ENCODE results near the gene SYCP1.

SYCP1 gene

DNA sequence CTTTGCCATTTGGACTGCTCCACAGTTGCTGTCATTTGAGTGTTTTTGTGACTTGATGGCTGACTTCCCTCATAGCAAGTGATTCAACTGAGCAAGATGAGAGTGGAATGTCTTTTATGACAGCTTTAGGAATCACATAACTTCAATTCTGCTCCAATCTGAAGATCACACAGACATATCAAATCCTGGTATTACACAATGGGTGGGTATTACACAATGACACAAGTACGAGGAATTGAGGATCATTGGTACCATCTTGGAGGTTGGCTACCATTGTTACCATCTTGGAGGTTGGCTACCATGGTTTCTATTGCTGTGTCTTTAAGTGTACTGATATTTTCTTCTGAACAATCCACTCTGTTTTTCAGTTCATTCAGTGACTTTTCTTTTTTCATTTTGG, 166.5 kb downstream of the SYCP1 start:
- no peak for DNase-seq (ENCODE audit: low read depth)
- in situ Hi-C loops (cut with HindIII; ENCODE audit: low sequenced_read_pairs) = no loop called here
- H3K4me3 ChIP-seq (ENCODE audit: low read depth, low read length) = no peak overlapping the region

DNA sequence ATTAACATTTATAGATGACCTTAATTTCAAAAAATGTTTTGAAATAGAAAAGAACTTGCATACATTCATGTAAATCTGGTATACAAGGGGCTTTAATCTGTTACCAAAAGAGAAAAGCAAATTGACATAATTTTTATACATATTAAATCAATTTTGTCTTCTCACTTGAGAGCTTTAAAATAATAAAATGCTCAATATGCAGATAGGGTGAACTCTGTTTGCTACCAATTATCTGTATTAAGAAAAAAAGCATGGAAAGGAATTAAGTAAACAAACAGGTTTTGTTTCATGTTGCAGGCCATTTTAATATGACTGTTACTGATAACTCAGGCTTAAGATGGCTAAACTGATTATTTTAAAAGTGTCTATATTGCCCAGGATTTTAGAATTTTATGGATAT, 168.9 kb downstream of the SYCP1 start:
- H3K4me3 ChIP-seq (ENCODE audit: low read depth, low read length) = no peak overlapping the region
- DNase-seq (ENCODE audit: low read depth) = no peak
- TF ChIP-seq, protein P1, sequence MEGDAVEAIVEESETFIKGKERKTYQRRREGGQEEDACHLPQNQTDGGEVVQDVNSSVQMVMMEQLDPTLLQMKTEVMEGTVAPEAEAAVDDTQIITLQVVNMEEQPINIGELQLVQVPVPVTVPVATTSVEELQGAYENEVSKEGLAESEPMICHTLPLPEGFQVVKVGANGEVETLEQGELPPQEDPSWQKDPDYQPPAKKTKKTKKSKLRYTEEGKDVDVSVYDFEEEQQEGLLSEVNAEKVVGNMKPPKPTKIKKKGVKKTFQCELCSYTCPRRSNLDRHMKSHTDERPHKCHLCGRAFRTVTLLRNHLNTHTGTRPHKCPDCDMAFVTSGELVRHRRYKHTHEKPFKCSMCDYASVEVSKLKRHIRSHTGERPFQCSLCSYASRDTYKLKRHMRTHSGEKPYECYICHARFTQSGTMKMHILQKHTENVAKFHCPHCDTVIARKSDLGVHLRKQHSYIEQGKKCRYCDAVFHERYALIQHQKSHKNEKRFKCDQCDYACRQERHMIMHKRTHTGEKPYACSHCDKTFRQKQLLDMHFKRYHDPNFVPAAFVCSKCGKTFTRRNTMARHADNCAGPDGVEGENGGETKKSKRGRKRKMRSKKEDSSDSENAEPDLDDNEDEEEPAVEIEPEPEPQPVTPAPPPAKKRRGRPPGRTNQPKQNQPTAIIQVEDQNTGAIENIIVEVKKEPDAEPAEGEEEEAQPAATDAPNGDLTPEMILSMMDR (IDR thresholded peaks at IDR 0.05; ENCODE audit: low read depth, low read length, missing control alignments) = no peak
- in situ Hi-C loops (cut with HindIII; ENCODE audit: low sequenced_read_pairs) = no loop called here

More for the DNA sequence above, 166.5 kb downstream of the SYCP1 start:
- TF ChIP-seq, protein P1 (IDR thresholded peaks at IDR 0.05; ENCODE audit: low read depth, low read length, missing control alignments) = no peak

DNA sequence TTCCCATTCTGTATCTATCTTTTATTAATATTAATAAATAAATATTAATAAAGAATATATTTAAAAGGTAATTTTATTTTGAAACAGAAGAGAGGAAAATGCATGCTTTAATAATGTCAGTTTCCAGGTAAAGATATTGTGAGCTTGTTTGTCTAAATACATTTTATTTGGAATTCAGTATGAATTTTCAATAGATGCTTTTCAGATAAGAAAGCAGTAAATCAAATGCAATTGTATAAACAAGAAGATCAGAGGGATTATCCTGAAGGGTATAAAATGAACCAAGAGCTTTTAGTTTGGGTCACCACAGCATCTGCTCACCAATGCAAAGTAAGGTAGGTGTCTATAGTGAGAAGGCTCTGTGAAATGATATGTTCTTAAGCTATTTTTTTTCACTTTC, 174.9 kb downstream of the SYCP1 start, which contains the start of gene TSHB:
Gene TSHB (plus strand): TSS at position 301 of the 400 bp plus-strand sequence. CDS start 3,537 bp downstream, outside the sequence.
- no peak for DNase-seq (ENCODE audit: low read depth)
- TF ChIP-seq, protein P1 (IDR thresholded peaks at IDR 0.05; ENCODE audit: low read depth, low read length, missing control alignments) = no peak
- in situ Hi-C loops (cut with HindIII; ENCODE audit: low sequenced_read_pairs) = no loop called here
- no peak within 1 kb of the TSS for H3K4me3 ChIP-seq (ENCODE audit: low read depth, low read length)

DNA sequence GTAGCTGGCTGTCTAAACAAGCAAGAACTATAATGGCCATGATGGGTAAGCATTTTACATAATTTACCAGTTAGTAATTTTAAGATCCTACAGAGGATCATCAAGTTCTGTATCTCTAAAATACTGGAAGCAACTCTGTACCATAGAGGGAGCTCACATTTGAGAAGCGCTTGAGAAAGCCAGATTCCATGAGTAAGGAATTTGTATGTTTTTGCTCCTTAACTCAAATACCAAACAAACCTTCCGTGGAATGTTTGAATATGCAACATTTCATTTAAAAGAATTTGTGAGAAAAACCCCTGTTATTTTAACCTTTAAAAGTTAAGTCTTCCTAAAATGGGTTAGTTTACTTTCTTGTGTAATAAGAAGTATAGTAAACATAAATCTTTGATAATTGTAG, 176.9 kb downstream of the SYCP1 start:
- TF ChIP-seq, protein P1 (IDR thresholded peaks at IDR 0.05; ENCODE audit: low read depth, low read length, missing control alignments) = no peak
- in situ Hi-C loops (cut with HindIII; ENCODE audit: low sequenced_read_pairs) = no loop called here
- H3K4me3 ChIP-seq (ENCODE audit: low read depth, low read length) = no peak overlapping the region
- no peak for DNase-seq (ENCODE audit: low read depth)

DNA sequence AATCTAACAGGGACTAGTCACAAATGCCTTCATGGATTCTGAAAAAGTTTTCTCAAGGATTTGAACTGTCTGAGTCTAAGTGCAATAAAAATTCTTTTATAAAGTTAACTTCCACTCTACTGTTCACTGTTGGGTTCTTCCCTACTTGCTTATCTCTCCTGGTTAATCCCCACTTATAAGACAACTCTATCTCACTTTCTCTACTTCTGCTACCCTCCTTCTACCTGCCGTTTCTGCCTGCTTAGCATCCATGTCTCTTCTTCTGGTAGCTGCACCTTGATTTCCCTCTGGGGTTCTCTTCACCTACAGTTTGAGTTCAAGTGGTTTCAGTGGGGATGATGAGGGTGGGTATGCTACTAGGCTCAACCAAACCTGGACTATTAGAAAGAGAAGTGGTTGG, 181.0 kb downstream of the SYCP1 start:
- no peak for DNase-seq (ENCODE audit: low read depth)
- in situ Hi-C loops (cut with HindIII; ENCODE audit: low sequenced_read_pairs) = no loop called here
- TF ChIP-seq, protein P1 (IDR thresholded peaks at IDR 0.05; ENCODE audit: low read depth, low read length, missing control alignments) = no peak

DNA sequence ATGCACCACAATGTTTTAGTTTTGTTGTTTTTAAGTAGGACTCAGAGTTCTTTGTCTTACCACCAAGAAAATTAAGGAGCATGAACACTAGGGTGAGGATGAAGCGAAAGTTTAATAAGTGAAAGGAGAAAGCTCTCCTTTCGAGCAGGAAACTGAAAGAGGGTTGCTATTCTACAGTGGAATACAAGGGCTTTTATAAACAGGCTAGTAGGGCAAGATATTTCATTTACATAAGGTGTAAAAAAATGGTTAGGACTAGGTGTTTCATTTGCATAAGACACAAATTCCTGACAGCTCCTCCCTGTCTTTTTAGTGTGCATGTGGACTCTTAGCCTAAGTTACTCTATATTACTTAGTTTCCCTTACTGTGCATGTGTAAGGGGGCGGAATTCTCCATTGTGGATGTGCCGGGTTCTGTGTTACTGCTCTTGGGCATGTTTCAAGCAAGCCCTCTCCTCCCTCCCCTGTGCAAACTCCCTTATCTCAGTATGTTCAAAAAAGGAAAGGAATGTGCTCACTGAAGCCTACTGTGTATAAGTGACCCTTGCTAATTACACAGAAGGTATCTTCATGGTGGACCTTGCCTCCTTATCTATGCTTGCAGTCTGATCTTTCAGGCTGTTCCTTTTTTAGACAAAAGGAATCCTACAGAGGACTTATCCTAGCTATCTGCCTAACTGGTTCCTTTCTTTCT, 182.3 kb downstream of the SYCP1 start:
- DNase-seq (ENCODE audit: low read depth) = no peak
- TF ChIP-seq, protein P1 (IDR thresholded peaks at IDR 0.05; ENCODE audit: low read depth, low read length, missing control alignments) = no peak
- in situ Hi-C loops (cut with HindIII; ENCODE audit: low sequenced_read_pairs) = no loop called here
- H3K4me3 ChIP-seq (ENCODE audit: low read depth, low read length) = no peak overlapping the region

More for the DNA sequence above, 181.0 kb downstream of the SYCP1 start:
- no peak overlapping the region for H3K4me3 ChIP-seq (ENCODE audit: low read depth, low read length)

Data from astrocyte of the cerebellum (primary cell).